ENCODE results near the gene APOBEC3C. TPM values are rescaled to one million over a fixed set of nuclear protein-coding genes. Genes with fewer than 3 reads are reported as not detected.
"Not testable (repeated sequence)": the region's sequence is repeated elsewhere in the genome, so short reads cannot be mapped to it uniquely, and the experiment has no call there.

APOBEC3C gene
- total and polyA plus RNA-seq, 9 donors: 1.5 to 10.2 (median 5.8) TPM

DNA sequence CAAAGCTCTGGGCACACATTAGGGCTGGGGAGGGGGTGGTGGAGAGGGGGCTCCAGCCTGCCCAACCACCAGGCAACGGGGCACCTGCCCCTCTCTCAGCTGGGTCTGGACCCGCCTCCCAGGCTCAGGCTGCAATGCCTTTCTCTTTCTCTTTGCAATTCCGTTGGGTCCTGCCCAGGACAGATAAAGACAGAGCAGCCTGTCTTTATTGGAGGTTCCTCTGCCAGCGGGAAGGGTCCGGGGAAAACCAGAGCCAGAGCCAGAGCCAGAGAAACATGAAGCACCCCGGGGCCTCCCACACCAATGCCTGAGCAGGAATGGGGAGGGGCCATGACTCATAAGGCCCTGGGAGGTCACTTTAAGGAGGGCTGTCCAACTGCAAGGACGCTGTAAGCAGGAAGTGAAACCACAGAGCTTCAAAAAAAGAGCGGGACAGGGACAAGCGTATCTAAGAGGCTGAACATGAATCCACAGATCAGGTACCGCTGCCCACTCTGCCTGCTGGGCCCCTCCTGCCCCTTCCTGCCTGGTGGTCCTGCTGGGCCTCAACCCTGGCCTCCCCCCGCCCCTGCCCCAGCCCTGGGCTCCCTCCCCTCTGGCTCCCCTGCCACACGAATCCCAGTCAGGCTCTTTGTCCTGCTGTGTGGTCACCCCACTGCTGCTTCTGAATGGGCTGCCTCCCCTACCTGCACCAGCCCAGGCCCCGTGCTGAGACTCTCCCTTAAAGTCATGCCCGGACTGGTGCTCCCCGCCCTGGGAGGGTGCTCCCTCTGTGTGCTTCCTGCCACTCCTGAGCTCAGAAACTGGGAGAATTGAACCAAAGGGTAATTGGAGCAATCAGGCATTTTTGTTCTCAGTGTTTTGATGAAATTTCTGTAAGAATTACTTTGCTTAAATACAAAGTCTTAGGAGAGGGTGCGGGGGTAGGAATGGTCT lies 31.8 kb upstream of the APOBEC3C start, which contains the start of gene APOBEC3B:
TSS of gene APOBEC3B (plus strand) at position 356 of the 936 bp plus-strand sequence. CDS start at position 463, 107 bp downstream.
- peak; percentile 98 for DNase-seq
- H3K27me3 ChIP-seq (ENCODE audit: control insufficient read depth, insufficient read depth, low read length): no peaks in the 10 kb centered on the region
- H3K4me1 ChIP-seq (ENCODE audit: control insufficient read depth, insufficient read depth, low read length): peaks cover 16% of the 10 kb centered on the region
- peaks cover 3% of the 10 kb centered on the region for H3K9me3 ChIP-seq (replicated peaks; ENCODE audit: control insufficient read depth, low read depth, low read length)
- H3K36me3 ChIP-seq (ENCODE audit: control insufficient read depth, insufficient read depth, low read length): no peaks in the 10 kb centered on the region
- peak within 1 kb of the TSS; percentile 51 for H3K4me3 ChIP-seq (ENCODE audit: low read length)
- 1% methylated on average over 6 of the region's 16 CpGs for WGBS (ENCODE audit: insufficient coverage)
- peak within 1 kb of the TSS; percentile 72 for H3K27ac ChIP-seq (ENCODE audit: low read length)

DNA sequence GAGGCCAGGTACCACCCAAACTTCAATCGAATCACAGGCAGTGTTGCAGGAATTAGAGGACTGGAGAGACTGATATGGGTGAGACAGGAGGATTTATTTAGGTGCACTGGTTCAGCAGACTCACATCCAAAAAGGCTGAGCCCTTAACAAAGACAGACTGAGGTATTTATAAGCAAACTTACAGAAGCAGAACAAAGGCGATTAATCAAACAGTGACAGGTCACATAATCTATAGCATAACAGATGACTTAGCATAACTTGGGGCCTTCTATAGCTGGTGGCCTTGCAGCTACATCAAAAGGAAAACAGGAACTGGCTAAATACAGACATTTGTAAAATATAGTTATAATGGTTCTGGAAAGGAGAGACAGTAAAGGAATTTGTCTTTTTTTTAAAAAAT lies 29.8 kb upstream of the APOBEC3C start:
- H3K36me3 ChIP-seq (ENCODE audit: control insufficient read depth, insufficient read depth, low read length): no peaks in the 10 kb centered on the region
- H3K9me3 ChIP-seq (replicated peaks; ENCODE audit: control insufficient read depth, low read depth, low read length): peaks cover 3% of the 10 kb centered on the region
- no peak overlapping the region for H3K4me3 ChIP-seq (ENCODE audit: low read length)
- peaks cover 16% of the 10 kb centered on the region for H3K4me1 ChIP-seq (ENCODE audit: control insufficient read depth, insufficient read depth, low read length)
- DNase-seq: no peak
- no CpG with 5 or more reads among the region's 2 CpGs for WGBS (ENCODE audit: insufficient coverage)
- H3K27ac ChIP-seq (ENCODE audit: low read length): no peak overlapping the region
- no peaks in the 10 kb centered on the region for H3K27me3 ChIP-seq (ENCODE audit: control insufficient read depth, insufficient read depth, low read length)

DNA sequence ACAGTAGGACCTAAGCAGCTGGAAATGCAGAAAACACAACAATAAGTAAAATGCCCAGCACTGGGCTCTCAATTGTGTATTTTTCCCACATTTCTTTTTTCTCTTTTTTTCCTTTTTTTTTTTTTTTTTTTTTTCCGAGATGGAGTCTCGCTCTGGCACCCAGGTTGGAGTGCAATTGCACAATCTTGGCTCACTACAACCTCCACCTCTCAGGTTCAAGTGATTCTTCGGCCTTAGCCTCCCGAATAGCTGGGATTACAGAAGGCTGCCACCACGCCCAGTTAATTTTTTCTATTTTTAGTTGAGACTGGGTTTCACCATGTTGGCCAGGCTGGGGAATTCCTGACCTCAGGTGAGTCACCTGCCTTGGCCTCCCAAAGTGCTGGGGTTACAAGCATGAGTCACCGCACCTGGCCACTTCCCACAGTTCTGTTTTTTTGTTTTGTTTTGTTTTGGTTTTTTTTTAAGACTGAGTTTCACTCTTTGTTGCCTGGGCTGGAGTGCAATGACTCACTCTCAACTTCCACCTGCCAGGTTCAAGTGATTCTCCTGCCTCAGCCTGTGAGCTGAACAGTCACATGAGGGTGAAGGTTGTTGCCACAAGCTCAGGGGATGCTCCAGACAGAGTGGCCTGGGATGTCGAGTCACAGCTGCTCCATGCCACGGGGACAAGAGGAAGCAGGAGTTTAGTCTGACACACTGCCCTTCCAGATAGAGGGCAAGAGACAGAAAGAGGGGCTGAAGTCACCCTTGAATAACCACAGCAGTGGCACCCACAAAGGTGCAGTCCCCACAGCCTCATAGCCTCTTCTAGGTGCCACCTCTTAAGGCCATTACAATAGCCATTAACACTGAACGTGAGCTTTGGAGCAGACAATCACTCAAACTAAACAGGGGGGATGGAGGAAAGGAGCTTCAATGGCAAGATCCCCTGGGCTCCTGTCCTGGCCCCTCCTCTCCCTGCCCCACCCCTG lies 29.0 kb upstream of the APOBEC3C start:
- DNase-seq; H3K36me3 ChIP-seq (ENCODE audit: control insufficient read depth, insufficient read depth, low read length); H3K9me3 ChIP-seq (replicated peaks; ENCODE audit: control insufficient read depth, low read depth, low read length); H3K27ac ChIP-seq (ENCODE audit: low read length); H3K27me3 ChIP-seq (ENCODE audit: control insufficient read depth, insufficient read depth, low read length); H3K4me3 ChIP-seq (ENCODE audit: low read length): not testable (repeated sequence)
- WGBS (ENCODE audit: insufficient coverage): 71% methylated on average over 1 of the region's 9 CpGs
- peaks cover 16% of the 10 kb centered on the region for H3K4me1 ChIP-seq (ENCODE audit: control insufficient read depth, insufficient read depth, low read length)

DNA sequence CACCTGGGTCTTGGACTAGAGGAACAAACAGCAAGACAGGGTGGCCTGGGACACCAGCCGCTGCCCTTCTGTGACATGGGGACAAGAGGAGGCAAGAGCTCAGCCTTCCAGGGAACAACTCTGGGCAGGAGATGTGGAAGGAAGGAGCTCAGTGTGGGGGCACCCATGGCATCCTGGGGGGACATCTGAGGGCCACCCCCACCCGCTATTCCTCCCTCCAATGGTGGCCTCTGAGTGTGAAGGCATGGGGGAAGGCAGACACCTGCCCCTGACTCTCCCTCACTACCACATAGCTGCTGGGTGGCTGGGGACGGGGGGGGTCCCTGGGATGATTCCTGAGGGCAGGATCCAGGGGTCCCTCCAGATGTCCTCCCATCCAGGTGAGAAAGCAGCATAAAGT lies 27.4 kb upstream of the APOBEC3C start:
- WGBS (ENCODE audit: insufficient coverage): no CpG with 5 or more reads among the region's 3 CpGs

DNA sequence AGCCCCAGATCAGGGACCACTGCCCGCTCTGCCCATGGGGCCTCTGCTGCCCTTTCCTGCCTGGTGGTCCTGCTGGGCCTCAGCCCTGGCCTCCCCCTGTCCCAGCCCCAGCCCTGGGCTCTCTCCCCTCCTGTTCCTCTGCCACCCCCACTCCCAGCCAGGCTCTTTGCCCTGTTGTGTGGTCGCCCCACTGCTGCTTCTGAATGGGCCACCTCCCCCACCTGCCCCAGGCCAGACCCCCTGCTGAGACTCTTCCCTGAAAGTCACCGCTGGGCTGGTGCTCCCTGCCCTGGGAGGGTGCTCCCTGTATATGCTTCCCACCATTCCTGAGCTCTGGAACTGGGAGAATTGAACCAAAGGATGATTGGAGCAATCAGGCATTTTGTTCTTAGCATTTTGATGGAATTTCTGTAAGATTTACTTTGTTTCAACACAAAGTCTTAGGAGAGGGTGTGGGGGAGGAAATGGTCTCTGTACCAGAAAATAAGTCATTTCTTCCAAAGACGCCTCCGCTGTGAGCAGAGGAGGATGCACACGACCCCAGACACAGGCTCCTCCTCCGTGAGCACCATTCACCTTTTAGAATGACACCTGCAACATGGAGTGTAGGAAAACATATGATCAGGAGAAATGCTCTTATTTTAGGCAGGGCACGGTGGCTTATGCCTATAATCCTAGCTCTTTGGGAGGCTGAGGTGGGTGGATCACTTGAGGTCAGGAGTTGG lies 26.7 kb upstream of the APOBEC3C start:
- DNase-seq: no peak
- H3K4me3 ChIP-seq (ENCODE audit: low read length): no peak overlapping the region
- 51% methylated on average over 2 of the region's 8 CpGs for WGBS (ENCODE audit: insufficient coverage)

More for the DNA sequence above, 27.4 kb upstream of the APOBEC3C start:
- Histone ChIP-seq H3K27ac (ENCODE audit: low read length) (no peak overlapping the region), H3K4me3 (ENCODE audit: low read length) (no peak overlapping the region), H3K4me1 (ENCODE audit: control insufficient read depth, insufficient read depth, low read length) (peaks cover 8% of the 10 kb centered on the region), H3K36me3 (ENCODE audit: control insufficient read depth, insufficient read depth, low read length) (no peaks in the 10 kb centered on the region), H3K9me3 (replicated peaks; ENCODE audit: control insufficient read depth, low read depth, low read length) (peaks cover 3% of the 10 kb centered on the region), H3K27me3 (ENCODE audit: control insufficient read depth, insufficient read depth, low read length) (no peaks in the 10 kb centered on the region)
- no peak for DNase-seq

DNA sequence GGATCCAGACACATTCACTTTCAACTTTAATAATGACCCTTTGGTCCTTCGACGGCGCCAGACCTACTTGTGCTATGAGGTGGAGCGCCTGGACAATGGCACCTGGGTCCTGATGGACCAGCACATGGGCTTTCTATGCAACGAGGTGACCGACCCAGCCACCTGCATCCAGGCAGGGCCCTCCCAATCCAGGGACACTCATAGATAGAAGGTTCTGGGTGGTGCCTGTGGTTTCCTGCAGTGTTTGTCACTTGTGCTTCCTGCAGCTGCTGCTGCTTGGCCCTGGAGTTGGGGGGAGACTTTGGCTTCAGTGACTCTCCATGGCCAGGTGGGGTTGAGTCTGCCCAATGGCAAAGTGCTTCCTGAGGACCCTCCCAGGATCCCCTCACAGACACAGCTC lies 24.6 kb upstream of the APOBEC3C start:
- DNase-seq: no peak
- H3K27me3 ChIP-seq (ENCODE audit: control insufficient read depth, insufficient read depth, low read length): no peaks in the 10 kb centered on the region
- WGBS (ENCODE audit: insufficient coverage): 100% methylated on average over 1 of the region's 6 CpGs
- H3K27ac ChIP-seq (ENCODE audit: low read length): no peak overlapping the region
- H3K36me3 ChIP-seq (ENCODE audit: control insufficient read depth, insufficient read depth, low read length): no peaks in the 10 kb centered on the region
- H3K9me3 ChIP-seq (replicated peaks; ENCODE audit: control insufficient read depth, low read depth, low read length): no peaks in the 10 kb centered on the region
- peaks cover 8% of the 10 kb centered on the region for H3K4me1 ChIP-seq (ENCODE audit: control insufficient read depth, insufficient read depth, low read length)
- H3K4me3 ChIP-seq (ENCODE audit: low read length): no peak overlapping the region

More for the DNA sequence above, 26.7 kb upstream of the APOBEC3C start:
- Histone ChIP-seq H3K27me3 (ENCODE audit: control insufficient read depth, insufficient read depth, low read length) (no peaks in the 10 kb centered on the region), H3K9me3 (replicated peaks; ENCODE audit: control insufficient read depth, low read depth, low read length) (peaks cover 3% of the 10 kb centered on the region), H3K4me1 (ENCODE audit: control insufficient read depth, insufficient read depth, low read length) (peaks cover 3% of the 10 kb centered on the region), H3K36me3 (ENCODE audit: control insufficient read depth, insufficient read depth, low read length) (no peaks in the 10 kb centered on the region), H3K27ac (ENCODE audit: low read length) (no peak overlapping the region)

DNA sequence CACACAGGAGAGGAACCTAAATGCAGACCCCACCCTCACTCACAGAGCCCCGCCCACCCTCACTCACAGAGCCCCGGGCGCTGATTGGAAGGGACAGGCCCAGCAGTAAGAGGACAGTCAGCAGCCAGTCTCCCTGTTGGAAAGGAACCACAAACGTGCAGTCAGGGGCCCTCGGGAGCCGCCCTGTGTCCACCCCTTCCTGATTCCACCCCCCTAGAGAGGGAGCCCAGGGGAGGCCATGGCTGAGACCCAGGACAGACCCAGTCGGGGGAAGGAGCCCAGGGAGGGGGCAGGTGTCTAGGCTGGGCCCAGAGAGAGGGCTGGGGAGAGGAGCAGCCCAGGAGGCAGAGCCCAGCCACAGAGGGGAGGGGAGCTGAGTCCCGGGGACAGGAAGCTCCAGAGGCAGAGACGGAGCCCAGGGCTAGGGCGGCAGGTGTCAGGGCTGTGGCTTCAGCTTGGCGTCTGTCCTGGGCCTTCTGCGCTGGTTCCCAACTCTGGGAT lies 21.1 kb upstream of the APOBEC3C start:
- H3K4me1 ChIP-seq (ENCODE audit: control insufficient read depth, insufficient read depth, low read length); H3K9me3 ChIP-seq (replicated peaks; ENCODE audit: control insufficient read depth, low read depth, low read length); H3K27ac ChIP-seq (ENCODE audit: low read length); H3K4me3 ChIP-seq (ENCODE audit: low read length); H3K36me3 ChIP-seq (ENCODE audit: control insufficient read depth, insufficient read depth, low read length): not testable (repeated sequence)
- DNase-seq: peak; percentile 41
- 19% methylated on average over 3 of the region's 12 CpGs for WGBS (ENCODE audit: insufficient coverage)
- peaks cover 14% of the 10 kb centered on the region for H3K27me3 ChIP-seq (ENCODE audit: control insufficient read depth, insufficient read depth, low read length)

DNA sequence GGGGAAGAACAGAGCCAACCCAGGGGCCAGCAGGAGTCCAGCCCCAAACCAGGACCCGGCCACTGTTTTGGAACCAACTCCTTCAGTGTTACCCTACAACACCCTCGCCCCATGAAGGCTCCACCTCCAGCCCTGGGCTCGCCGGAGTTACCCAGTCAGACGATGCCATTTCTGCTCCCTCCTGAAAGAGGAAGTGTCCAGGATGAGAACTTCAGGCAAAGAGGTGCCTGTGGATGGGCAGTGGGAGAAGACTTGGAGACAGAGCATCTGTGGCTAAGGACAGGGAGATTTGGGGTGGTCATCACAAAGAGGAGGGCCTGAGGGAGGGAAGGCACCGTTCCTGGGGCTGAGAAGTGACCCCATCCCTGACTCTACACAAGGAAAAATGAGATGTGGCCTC lies 18.0 kb upstream of the APOBEC3C start:
- 75% methylated on average over 5 of the region's 6 CpGs for WGBS (ENCODE audit: insufficient coverage)

DNA sequence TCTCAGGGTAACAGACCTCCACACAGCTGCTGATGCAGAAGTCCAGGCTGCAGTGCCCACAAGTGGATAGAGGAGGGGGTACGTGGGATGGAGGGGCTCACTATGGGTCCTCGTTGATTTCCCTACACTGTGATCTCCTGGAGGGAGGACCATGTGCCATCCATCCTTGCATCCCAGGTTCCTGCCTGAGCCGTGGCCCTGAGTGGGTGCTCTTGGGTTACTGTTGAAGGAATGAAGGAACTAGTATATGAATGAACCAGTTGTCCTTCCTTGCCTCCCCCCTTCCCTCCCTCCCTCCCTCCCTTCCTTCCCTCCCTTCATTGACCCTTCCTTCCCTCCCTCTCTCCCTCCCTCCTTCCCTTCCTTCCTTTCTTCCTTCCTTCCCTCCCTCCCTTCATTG lies 16.5 kb upstream of the APOBEC3C start:
- no peak overlapping the region for H3K27ac ChIP-seq (ENCODE audit: low read length)
- H3K4me3 ChIP-seq (ENCODE audit: low read length): no peak overlapping the region
- peaks cover 18% of the 10 kb centered on the region for H3K27me3 ChIP-seq (ENCODE audit: control insufficient read depth, insufficient read depth, low read length)
- no peaks in the 10 kb centered on the region for H3K9me3 ChIP-seq (replicated peaks; ENCODE audit: control insufficient read depth, low read depth, low read length)
- DNase-seq: no peak
- H3K36me3 ChIP-seq (ENCODE audit: control insufficient read depth, insufficient read depth, low read length): no peaks in the 10 kb centered on the region
- WGBS (ENCODE audit: insufficient coverage): no CpG with 5 or more reads among the region's 3 CpGs
- peaks cover 8% of the 10 kb centered on the region for H3K4me1 ChIP-seq (ENCODE audit: control insufficient read depth, insufficient read depth, low read length)

More for the DNA sequence above, 18.0 kb upstream of the APOBEC3C start:
- Histone ChIP-seq H3K27me3 (ENCODE audit: control insufficient read depth, insufficient read depth, low read length) (peaks cover 18% of the 10 kb centered on the region), H3K27ac (ENCODE audit: low read length) (no peak overlapping the region), H3K4me3 (ENCODE audit: low read length) (no peak overlapping the region), H3K4me1 (ENCODE audit: control insufficient read depth, insufficient read depth, low read length) (peaks cover 8% of the 10 kb centered on the region), H3K9me3 (replicated peaks; ENCODE audit: control insufficient read depth, low read depth, low read length) (no peaks in the 10 kb centered on the region), H3K36me3 (ENCODE audit: control insufficient read depth, insufficient read depth, low read length) (no peaks in the 10 kb centered on the region)
- no peak for DNase-seq
